MG63 (cell line): ENCODE results near the gene CLDN16. TPM values are rescaled to one million over a fixed set of nuclear protein-coding genes. Genes with fewer than 3 reads are reported as not detected.

ENCODE experiments used
- DNase-seq: peaks from one replicate; pipeline ENCODE4 v3.0.0-alpha.2; 2020
- H3K27me3 ChIP-seq: fragments of 250-450 bp; sonication (Bioruptor Pico); 2 replicates; pipeline ENCODE4 v1.5.1; 2020; ENCODE audit warnings: mild to moderate bottlenecking, moderate library complexity
- H3K36me3 ChIP-seq: fragments of 250-450 bp; sonication (Bioruptor Pico); 2 replicates; pipeline ENCODE4 v1.5.1; 2020; ENCODE audit warnings: mild to moderate bottlenecking, moderate library complexity
- H3K4me3 ChIP-seq: fragments of 250-450 bp; sonication (Bioruptor Pico); 2 replicates; pipeline ENCODE4 v1.5.1; 2020; ENCODE audit warnings: mild to moderate bottlenecking, moderate library complexity
- H3K9me3 ChIP-seq: fragments of 250-450 bp; sonication (Bioruptor Pico); 2 replicates; pipeline ENCODE4 v1.5.1; 2020; ENCODE audit warnings: mild to moderate bottlenecking, moderate library complexity
- total RNA-seq: library from RNA; depleted of rRNA; stranded (reverse); fragments of >200 nt; shearing (Covaris generic); gene quantifications from 2 replicates; pipeline ENCODE4 v1.2.3, GENCODE V29; 2014; ENCODE audit warnings: low replicate concordance; rRNA removed

The CLDN16 gene
- total RNA-seq, 1 experiment from 2014 or later = not detected

DNA sequence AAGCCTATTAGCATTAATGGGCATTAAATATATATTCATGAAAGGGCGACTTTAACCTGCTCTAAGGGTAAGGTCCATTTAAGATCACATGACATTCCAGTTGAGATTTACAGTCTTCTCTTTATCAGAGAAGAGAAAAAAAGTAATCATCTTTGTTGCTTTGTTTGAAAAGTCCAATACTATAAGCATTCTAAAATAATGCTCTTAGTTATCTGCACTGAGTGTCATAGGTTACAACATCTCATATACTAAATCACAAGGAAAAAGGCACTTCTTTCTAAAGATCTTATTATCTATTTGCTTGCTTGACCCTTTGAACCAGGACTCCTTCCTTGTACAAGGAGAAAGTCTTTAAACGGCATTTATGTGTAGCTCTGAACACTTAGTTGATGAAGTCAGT is 60.3 kb downstream of the CLDN16 start:
- Histone ChIP-seq H3K4me3 (no peak overlapping the region), H3K36me3 (no peaks in the 10 kb centered on the region), H3K9me3 (no peaks in the 10 kb centered on the region), H3K27me3 (no peaks in the 10 kb centered on the region)
- DNase-seq = no peak

DNA sequence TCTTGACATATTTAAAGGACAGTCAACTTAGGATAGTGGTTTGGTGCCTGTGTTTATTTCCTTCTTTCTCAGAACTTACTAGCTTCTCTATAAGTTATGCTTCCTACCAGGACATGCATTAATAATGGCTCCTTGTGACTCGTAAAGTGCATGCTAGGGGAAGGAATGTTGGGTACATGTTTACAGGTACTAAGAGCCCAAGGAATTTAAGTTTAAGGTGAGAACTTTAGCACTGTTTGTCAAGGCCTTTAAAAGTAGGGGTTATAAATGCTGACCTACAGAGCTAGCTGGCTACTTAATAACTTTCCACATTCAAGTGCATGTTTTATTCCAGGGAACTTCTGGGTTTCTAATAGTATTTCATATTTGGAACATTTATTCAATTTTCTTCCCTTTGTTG is 61.8 kb downstream of the CLDN16 start, which contains the start of gene TMEM207:
Gene TMEM207, minus strand, starts transcription at position 101 of the 400 bp plus-strand sequence. Its CDS starts 92 bp downstream, at position 9.
- Histone ChIP-seq H3K9me3 (no peaks in the 10 kb centered on the region), H3K36me3 (no peaks in the 10 kb centered on the region), H3K4me3 (no peak within 1 kb of the TSS), H3K27me3 (no peaks in the 10 kb centered on the region)
- DNase-seq = no peak

DNA sequence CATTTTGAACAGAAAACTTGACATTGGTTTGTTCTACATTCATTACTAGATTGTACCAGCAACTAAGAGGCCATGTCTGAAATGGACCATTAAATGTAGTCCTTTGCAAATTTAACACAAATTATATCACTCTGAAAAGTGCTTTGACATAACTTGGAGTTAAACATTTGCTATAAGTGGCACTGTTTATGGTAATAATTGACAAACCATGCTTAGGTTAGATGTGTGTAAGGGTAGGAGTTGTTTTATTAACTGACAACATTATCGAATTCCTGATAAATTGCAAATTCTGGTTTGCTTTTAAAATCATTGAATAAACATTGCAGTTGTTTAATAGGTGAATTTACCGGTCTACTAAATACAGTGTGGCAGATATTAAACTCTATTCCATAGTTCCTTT is 67.9 kb downstream of the CLDN16 start:
- H3K9me3 ChIP-seq = no peaks in the 10 kb centered on the region
- H3K36me3 ChIP-seq = no peaks in the 10 kb centered on the region
- H3K27me3 ChIP-seq = no peaks in the 10 kb centered on the region
- no peak overlapping the region for H3K4me3 ChIP-seq
- no peak for DNase-seq

DNA sequence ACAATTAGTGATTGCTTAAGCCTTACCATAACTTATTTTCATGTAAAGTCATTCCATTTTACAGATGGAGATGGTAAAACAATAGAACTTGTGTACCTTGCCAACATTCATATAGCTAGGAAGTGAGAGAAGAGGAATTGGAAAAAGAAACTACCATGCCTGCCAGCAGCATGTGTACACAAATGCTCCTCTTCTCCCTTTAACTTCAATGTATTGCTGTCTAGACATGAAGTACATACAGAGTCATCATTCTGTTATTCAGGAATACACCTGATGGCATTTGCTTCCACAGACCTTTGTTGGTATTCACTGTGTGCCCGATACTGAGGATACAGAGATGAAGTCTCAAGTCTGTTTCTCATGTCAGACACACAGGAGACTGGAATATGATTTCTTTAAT is 68.8 kb downstream of the CLDN16 start:
- H3K27me3 ChIP-seq = no peaks in the 10 kb centered on the region
- H3K4me3 ChIP-seq = no peak overlapping the region
- no peaks in the 10 kb centered on the region for H3K9me3 ChIP-seq
- no peaks in the 10 kb centered on the region for H3K36me3 ChIP-seq
- DNase-seq = no peak

DNA sequence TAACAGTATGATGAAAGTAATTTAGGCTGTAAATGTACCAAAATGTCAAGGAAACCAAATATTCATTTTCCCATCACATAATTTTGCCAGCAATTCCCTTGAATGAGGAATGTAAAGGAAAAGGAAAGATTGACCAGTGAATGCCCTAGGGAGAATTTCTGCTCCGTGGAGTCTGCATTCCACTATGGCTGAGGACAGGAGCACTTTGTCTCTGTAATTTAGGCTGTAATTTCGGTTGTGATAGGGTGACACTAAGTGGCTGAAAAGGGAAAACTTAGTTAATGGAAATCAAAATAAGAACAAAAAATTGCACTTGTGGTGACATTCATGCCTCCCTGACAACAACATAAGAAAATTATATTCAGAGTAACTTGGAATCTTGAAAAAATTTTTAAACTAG is 70.1 kb downstream of the CLDN16 start:
- Histone ChIP-seq H3K9me3 (no peaks in the 10 kb centered on the region), H3K4me3 (no peak overlapping the region), H3K27me3 (no peaks in the 10 kb centered on the region), H3K36me3 (no peaks in the 10 kb centered on the region)
- no peak for DNase-seq

Other genes with a start within 250 kb of the CLDN16 start
- 1.3 and 4.0 TPM in 2 replicates for gene CLDN1, start 65.7 kb upstream of the CLDN16 start, total RNA-seq
- not detected in 2 replicates for gene TMEM207, start 61.7 kb downstream of the CLDN16 start, total RNA-seq
- 6.4 TPM in 2 replicates for gene IL1RAP, start 125.9 kb downstream of the CLDN16 start, total RNA-seq